HEK293T (cell line): ENCODE data around the gene PRR29.

Source experiments
- CTCF ChIA-PET: fragments of 350-600 bp; formaldehyde crosslinking; extraction: SDS; loops from one replicate; lab custom pipeline; 2021; ENCODE audit warnings: antibody characterized with exemption, inconsistent platforms; lab: Yijun Ruan, JAX
- POLR2A ChIA-PET: fragments of 350-600 bp; formaldehyde crosslinking; extraction: SDS; loops from one replicate; lab custom pipeline; 2020; ENCODE audit warnings: antibody characterized with exemption, inconsistent platforms; lab: Yijun Ruan, JAX
- DNase-seq: peaks from one replicate; pipeline ENCODE4 v3.0.0; 2012; ENCODE audit warnings: mixed read lengths; ENCODE audit errors: extremely low spot score
- ARNT ChIP-seq: fragments of 450-650 bp; IDR thresholded peaks from 2 replicates; pipeline ENCODE4 v1.6.1; 2017; ENCODE audit warnings: mild to moderate bottlenecking
- BHLHE40 ChIP-seq: fragments of 450-650 bp; IDR thresholded peaks from 2 replicates; pipeline ENCODE4 v1.6.1; 2016; ENCODE audit warnings: mild to moderate bottlenecking, moderate library complexity, borderline replicate concordance
- CTBP1 ChIP-seq: fragments of 450-650 bp; IDR thresholded peaks from 2 replicates; pipeline ENCODE4 v1.6.1; 2016; ENCODE audit warnings: borderline replicate concordance
- ELF4 ChIP-seq: fragments of 450-650 bp; IDR thresholded peaks from 2 replicates; pipeline ENCODE4 v1.6.1; 2017; ENCODE audit warnings: antibody characterized with exemption
- FOXA1 ChIP-seq: fragments of 450-650 bp; IDR thresholded peaks from 2 replicates; pipeline ENCODE4 v1.6.1; 2016; ENCODE audit warnings: mild to moderate bottlenecking
- FOXK2 ChIP-seq: fragments of 450-650 bp; IDR thresholded peaks from 2 replicates; pipeline ENCODE4 v1.6.1; 2016; ENCODE audit warnings: mild to moderate bottlenecking
- FOXM1 ChIP-seq: fragments of 450-650 bp; IDR thresholded peaks from 2 replicates; pipeline ENCODE4 v1.6.1; 2017; ENCODE audit warnings: mild to moderate bottlenecking, borderline replicate concordance
- HDGF ChIP-seq: fragments of 450-650 bp; IDR thresholded peaks from 2 replicates; pipeline ENCODE4 v1.6.1; 2017; ENCODE audit warnings: antibody characterized with exemption, borderline replicate concordance
- L3MBTL2 ChIP-seq: fragments of 450-650 bp; conservative IDR thresholded peaks from 2 replicates; pipeline ENCODE4 v1.6.1; 2016; ENCODE audit warnings: mild to moderate bottlenecking
- LEF1 ChIP-seq: fragments of 450-650 bp; IDR thresholded peaks from 2 replicates; pipeline ENCODE4 v1.6.1; 2017; ENCODE audit warnings: mild to moderate bottlenecking, borderline replicate concordance
- NFRKB ChIP-seq: fragments of 450-650 bp; IDR thresholded peaks from 2 replicates; pipeline ENCODE4 v1.6.1; 2016; ENCODE audit warnings: mild to moderate bottlenecking, moderate library complexity
- PKNOX1 ChIP-seq: fragments of 450-650 bp; IDR thresholded peaks from 2 replicates; pipeline ENCODE4 v1.6.1; 2016
- SP1 ChIP-seq: fragments of 450-650 bp; IDR thresholded peaks from 2 replicates; pipeline ENCODE4 v1.6.1; 2017
- SUZ12 ChIP-seq: fragments of 450-650 bp; IDR thresholded peaks from 2 replicates; pipeline ENCODE4 v1.6.1; 2016; ENCODE audit warnings: mild to moderate bottlenecking
- TARDBP ChIP-seq: fragments of 450-650 bp; IDR thresholded peaks from 2 replicates; pipeline ENCODE4 v1.6.1; 2016
- ZNF384 ChIP-seq: fragments of 450-650 bp; IDR thresholded peaks from 2 replicates; pipeline ENCODE4 v1.6.1; 2016

PRR29 gene

GRCh38 chr17:64038331-64039105 is 40.4 kb downstream of the PRR29 start:
- ChIA-PET POLR2A (no interaction called here), CTCF (interaction anchor here (1.3 kb wide), 1 partner anchor 13 kb away, joined by 4 read pairs; no protein-coding TSS in a partner anchor)
- TF ChIP-seq NFRKB (no peak), ARNT (no peak), SP1 (no peak), LEF1 (no peak), HDGF (no peak), BHLHE40 (no peak), PKNOX1 (no peak), TARDBP (no peak), FOXA1 (no peak), ZNF384 (no peak), CTBP1 (no peak), FOXK2 (no peak), FOXM1 (no peak), SUZ12 (no peak), L3MBTL2 (no peak), ELF4 (no peak)
- no peak for DNase-seq

DNA sequence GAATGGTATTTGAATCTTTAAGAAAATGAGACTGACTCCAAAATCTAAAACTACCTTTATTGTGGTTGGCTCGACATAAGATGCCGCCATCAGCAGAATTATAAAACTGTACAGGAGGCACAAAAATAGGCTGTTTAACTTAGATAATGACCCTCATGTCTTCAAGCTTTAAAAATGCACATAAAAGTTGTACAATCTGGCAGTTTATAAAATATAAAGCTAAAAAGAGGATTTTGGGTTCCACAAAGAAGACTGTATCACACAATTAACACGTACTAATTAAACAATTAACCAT is 40.9 kb downstream of the PRR29 start:
- TF ChIP-seq FOXK2: no peak
- no peak for TF ChIP-seq TARDBP
- TF ChIP-seq SP1: no peak
- TF ChIP-seq ZNF384: no peak
- TF ChIP-seq L3MBTL2: no peak
- no peak for TF ChIP-seq NFRKB
- no peak for TF ChIP-seq HDGF
- TF ChIP-seq FOXM1: no peak
- no peak for DNase-seq
- ChIA-PET POLR2A (no interaction called here), CTCF (interaction anchor here (1.0 to 1.3 kb wide), 2 partner anchors 11 to 13 kb away, joined by 3 to 4 read pairs; no protein-coding TSS in a partner anchor)

GRCh38 chr17:64040206-64040605 is 42.1 kb downstream of the PRR29 start:
- ChIA-PET POLR2A (no interaction called here), CTCF (interaction anchor here (1.0 kb wide), 1 partner anchor 12 kb away, joined by 3 read pairs; no protein-coding TSS in a partner anchor)
- no peak for TF ChIP-seq LEF1
- no peak for TF ChIP-seq PKNOX1
- no peak for TF ChIP-seq SUZ12
- TF ChIP-seq HDGF: no peak
- TF ChIP-seq FOXA1: no peak
- TF ChIP-seq FOXK2: no peak
- TF ChIP-seq ELF4: no peak
- TF ChIP-seq SP1: no peak
- no peak for TF ChIP-seq FOXM1
- TF ChIP-seq NFRKB: no peak
- no peak for TF ChIP-seq ARNT
- no peak for TF ChIP-seq TARDBP
- TF ChIP-seq CTBP1: no peak
- TF ChIP-seq L3MBTL2: no peak
- no peak for TF ChIP-seq BHLHE40
- TF ChIP-seq ZNF384: no peak
- DNase-seq: no peak

GRCh38 chr17:64041912-64042311 is 43.8 kb downstream of the PRR29 start:
- no peak for DNase-seq
- POLR2A ChIA-PET: no interaction called here
- CTCF ChIA-PET: interaction anchor here (1.3 kb wide), 1 partner anchor 22 kb away, joined by 4 read pairs; no protein-coding TSS in a partner anchor
- TF ChIP-seq PKNOX1 (no peak), FOXK2 (no peak), ZNF384 (no peak), BHLHE40 (no peak), CTBP1 (no peak), ELF4 (no peak), SP1 (no peak)

DNA sequence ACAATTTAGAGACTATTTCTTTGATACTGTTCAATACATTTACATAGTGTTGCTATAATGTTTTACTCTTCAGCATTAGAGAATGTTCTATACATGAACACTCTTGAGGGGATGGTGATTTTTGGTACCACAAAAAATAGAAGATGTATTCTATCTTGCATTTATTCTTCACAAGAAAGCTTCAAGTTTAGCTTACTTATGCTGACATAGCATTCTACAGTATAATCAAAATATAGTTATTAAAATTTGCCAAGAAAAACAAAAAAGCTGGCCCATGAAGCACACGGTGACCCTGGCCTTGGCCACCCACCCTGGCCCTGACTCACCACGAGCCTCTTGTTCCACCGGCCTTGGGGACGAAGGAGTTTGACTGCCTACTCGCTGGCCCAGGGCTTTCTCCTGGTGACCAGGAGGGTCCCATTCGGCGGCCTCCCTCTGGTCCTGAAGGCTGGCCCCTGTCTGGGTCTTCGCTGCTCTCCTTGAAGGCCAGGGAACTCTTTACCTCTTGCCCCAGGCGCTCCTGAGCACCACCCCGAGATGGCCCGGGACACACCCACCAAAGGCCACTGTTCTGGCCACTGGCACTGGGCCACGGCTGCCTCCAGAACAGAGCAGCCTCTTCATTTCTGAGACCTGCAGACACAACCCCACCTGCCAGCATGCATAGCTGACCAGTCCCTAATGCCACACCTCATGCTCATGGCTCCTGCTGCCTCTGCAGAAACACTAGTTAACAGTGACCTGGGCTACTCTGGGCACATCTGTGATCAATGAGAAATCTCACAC is 44.7 kb downstream of the PRR29 start:
- no peak for DNase-seq
- POLR2A ChIA-PET: no interaction called here
- TF ChIP-seq ELF4: no peak
- no peak for TF ChIP-seq FOXA1
- no peak for TF ChIP-seq TARDBP
- TF ChIP-seq NFRKB: no peak
- no peak for TF ChIP-seq FOXK2
- TF ChIP-seq SP1: no peak
- TF ChIP-seq ZNF384: no peak
- no peak for TF ChIP-seq PKNOX1
- no peak for TF ChIP-seq ARNT
- TF ChIP-seq CTBP1: no peak
- CTCF ChIA-PET: interaction anchor here (0.6 to 1.3 kb wide), 3 partner anchors 21 to 91 kb away, joined by 3 to 4 read pairs (median 3); no protein-coding TSS in a partner anchor
